ENCODE data around the gene TNIK.

DNA sequence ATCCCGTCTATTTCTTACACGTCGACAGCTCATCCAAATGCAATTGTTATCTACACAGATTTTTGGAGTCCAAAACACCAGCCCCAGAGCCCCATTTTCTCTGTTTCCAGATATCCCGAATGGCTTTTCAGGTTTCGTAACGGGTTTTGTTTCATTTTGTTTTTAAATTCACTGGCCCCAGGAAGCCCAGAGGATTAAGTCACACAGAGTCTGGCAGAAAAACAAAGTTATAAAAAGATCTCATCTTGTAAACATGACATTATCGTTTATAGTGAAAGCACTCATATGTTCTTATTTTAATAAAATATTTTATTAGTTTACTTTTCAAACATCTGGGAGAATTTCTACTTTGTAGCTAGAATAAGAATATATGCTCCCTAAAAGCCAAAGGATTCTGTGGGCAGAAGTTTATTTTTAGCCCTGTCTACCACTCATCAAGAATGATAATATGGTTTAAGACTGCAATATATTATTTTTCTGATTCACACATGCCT is 284.4 kb downstream of the TNIK start:
- TF ChIP-seq, protein P1, sequence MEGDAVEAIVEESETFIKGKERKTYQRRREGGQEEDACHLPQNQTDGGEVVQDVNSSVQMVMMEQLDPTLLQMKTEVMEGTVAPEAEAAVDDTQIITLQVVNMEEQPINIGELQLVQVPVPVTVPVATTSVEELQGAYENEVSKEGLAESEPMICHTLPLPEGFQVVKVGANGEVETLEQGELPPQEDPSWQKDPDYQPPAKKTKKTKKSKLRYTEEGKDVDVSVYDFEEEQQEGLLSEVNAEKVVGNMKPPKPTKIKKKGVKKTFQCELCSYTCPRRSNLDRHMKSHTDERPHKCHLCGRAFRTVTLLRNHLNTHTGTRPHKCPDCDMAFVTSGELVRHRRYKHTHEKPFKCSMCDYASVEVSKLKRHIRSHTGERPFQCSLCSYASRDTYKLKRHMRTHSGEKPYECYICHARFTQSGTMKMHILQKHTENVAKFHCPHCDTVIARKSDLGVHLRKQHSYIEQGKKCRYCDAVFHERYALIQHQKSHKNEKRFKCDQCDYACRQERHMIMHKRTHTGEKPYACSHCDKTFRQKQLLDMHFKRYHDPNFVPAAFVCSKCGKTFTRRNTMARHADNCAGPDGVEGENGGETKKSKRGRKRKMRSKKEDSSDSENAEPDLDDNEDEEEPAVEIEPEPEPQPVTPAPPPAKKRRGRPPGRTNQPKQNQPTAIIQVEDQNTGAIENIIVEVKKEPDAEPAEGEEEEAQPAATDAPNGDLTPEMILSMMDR (IDR thresholded peaks at IDR 0.05; ENCODE audit: low read depth, low read length): no peak
- TF ChIP-seq EZH2phosphoT487 (IDR thresholded peaks at IDR 0.05; ENCODE audit: low read depth): no peak
